Activated CD8-positive, alpha-beta memory T cell treated with anti-CD3 and anti-CD28 coated beads, Interleukin-2, amount 50 U/mL, for 24 hours (primary cell): ENCODE measurements around the gene IFRD2.

Experiments used
- DNase-seq: peaks from one replicate; pipeline ENCODE4 v3.0.0-alpha.2; 2020; ENCODE audit errors: extremely low read depth

IFRD2 gene

DNA sequence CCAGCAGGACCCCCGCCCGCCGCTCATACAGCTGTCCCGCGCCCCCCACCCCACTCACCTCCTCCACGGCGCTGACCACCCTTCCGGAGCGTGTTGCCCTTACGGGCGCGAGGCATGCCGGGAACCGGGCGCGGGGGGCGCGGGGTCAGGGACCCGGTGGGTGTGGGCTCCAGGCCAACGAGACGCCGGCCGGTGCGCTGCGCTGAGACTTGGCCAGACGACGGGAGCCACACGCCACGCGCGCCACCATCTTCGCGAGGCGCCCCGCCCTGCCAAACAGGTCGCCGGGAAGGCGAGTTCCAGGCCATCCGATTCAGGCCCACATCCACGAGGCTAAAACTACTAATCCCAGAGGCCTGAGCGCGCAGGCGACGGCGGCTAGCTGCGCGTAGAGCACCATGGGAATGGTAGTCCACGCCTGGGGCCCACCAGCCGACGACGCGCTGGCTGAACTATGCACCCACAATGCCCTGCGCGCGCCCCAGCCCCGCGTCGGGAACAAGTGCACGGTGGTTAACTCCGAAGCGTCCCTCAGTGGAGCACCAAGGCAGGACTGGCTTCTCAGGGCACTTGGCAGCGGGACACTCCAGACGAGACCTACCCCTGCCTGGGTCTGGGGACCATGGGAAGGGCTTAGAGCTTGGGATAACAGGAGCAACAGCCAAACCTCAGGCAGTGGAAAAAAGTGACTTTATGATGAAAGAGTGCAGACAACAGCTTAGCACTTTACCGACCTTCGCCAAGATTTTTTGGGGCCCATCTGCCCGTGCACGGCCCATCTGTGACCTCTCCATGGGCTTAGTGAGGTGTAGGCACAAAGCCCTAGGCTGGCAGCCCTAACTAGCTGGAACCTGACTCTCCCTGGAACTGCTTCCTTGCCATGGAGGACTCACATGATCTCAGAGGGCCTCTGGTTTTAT, at the start of gene IFRD2:
Gene IFRD2, minus strand, starts transcription at position 271 of the 920 bp plus-strand sequence. Its CDS starts 155 bp downstream, at position 116.
- peak; percentile 84 for DNase-seq

DNA sequence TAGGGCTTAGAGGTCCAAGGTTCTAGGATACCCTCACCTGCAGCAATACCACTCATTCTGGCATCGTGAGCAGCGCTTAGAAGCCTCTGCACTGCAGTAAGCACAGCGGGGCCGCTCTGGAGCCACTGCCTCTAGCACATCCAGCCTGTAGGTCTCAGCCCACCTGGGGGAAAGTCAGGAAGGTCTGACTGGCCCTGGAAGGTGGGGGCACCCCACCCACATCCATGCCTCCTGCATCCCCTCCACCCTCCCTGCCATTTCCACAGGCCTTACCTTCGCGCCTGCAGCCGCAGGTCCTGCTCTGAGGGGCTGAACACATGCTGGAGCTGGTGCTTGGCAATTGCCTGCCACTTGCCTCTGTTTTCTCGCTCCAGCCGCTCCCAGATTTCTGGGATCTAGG, 49.3 kb upstream of the IFRD2 start:
- no peak for DNase-seq

DNA sequence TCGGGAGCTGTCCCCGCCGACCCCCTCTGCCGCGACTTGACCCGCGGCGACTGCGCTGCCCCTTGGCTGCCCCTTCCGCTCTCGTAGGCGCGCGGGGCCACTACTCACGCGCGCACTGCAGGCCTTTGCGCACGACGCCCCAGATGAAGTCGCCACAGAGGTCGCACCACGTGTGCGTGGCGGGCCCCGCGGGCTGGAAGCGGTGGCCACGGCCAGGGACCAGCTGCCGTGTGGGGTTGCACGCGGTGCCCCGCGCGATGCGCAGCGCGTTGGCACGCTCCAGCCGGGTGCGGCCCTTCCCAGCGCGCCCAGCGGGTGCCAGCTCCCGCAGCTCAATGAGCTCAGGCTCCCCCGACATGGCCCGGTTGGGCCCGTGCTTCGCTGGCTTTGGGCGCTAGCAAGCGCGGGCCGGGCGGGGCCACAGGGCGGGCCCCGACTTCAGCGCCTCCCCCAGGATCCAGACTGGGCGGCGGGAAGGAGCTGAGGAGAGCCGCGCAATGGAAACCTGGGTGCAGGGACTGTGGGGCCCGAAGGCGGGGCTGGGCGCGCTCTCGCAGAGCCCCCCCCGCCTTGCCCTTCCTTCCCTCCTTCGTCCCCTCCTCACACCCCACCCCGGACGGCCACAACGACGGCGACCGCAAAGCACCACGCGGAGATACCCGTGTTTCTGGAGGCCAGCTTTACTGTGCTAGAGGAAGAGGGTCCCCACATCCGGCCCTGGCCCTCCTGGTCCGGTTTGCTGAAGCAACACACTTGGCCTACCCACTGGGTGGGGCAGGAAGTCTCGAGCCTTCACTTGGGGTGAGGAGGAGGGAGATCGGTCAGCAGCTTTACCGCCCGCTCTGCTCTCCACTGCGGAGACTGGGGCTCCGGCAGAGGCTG, 48.5 kb upstream of the IFRD2 start, which contains the start of gene RASSF1:
Gene RASSF1, minus strand, starts transcription at position 389 of the 882 bp plus-strand sequence. Its CDS starts 31 bp downstream, at position 358.
- DNase-seq, result no peak

- no peak for DNase-seq
Measured at GRCh38 chr3:50340147-50340447, 47.9 kb upstream of the IFRD2 start.

GRCh38 chr3:50339485-50340146, 47.4 kb upstream of the IFRD2 start:
- no peak for DNase-seq

GRCh38 chr3:50338965-50339364, 46.7 kb upstream of the IFRD2 start:
- no peak for DNase-seq

GRCh38 chr3:50337175-50337861, 45.1 kb upstream of the IFRD2 start:
- peak; percentile 94 for DNase-seq

DNA sequence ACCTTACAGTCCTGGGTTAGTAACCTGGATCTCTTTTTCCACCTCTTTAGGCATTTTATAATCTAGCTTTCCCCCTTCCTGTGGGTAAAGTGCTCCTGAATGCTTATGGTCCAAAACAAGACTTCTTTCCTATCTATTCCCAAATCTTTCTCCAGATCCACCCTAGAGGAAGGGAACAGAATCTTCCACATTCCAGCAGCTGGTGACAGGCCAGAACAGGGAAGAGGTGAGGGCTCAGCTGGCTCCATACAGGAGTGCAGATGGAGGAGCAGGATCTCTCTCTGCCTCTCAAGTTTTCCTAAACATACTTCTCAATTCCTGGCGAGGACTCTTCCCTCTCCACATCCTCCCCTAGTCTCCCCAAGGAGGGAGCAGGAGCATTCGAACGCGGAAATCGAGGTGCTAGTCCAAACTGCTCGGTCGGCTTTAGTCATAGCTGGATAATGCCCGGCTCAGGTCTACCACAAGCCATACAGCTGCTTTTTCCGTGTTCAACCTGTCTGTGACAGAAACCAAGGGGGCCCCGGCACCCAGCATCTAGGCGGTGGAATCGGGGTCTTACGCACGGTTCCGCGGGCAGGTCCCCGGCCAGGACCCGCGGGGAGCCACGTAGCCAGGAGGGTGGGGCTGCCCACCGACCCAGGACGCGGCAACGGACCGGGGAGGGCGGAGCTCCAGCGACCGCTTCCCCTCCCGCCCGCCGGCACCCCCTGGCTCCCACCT, 44.4 kb upstream of the IFRD2 start:
- DNase-seq, result no peak

GRCh38 chr3:50334339-50335075, 42.3 kb upstream of the IFRD2 start:
- no peak for DNase-seq

- no peak for DNase-seq
Measured at GRCh38 chr3:50333744-50334328, 41.6 kb upstream of the IFRD2 start.

DNA sequence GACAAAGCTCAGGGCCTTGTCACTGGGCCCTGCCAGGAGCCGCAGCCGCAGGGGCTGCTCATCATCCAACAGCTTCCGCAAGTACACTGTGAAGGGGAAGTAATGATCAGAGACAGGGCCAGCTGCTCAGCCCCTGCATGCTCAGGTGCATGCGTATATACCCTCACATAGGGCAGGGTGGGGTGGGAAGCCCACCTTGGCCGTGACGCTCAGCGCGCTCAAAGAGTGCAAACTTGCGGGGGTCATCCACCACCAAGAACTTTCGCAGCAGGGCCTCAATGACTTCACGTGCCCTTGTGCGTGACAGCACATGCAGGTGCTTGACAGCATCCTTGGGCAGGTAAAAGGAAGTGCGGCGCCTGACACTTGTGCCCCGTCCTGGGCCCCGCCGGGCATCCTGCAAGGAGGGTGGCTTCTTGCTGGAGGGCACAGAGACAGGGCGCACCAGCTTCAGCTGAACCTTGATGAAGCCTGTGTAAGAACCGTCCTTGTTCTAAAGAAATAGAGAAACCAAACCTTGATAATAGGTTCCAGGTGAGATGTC, 39.2 kb upstream of the IFRD2 start:
- no peak for DNase-seq

GRCh38 chr3:50330330-50330729, 38.1 kb upstream of the IFRD2 start:
- no peak for DNase-seq

- DNase-seq, result peak; percentile 91
Measured at GRCh38 chr3:50327943-50328691, 35.9 kb upstream of the IFRD2 start, which contains the start of gene TUSC2. TUSC2 (minus strand) TSS chr3:50328223; CDS start chr3:50328099, 124 bp downstream.

DNA sequence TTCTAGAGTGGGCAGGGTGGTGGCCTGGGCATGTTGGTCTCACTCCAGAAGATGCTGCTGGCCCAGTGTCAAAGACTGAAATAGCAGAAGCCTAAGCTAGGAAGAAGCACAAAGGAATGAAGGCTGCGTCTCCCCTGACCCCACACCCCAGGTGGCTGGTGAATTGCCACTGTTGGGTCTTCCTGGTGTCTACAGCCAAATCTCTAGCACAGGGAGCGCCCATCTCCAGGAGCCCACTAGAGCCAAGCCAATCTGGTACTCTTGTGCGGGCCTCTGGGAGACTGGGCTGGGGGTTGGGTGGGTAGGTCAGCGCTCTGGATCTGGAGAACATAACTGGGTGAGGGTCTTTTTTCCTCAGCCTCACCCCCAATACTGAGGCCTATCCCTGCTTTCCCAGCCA, 34.9 kb upstream of the IFRD2 start:
- no peak for DNase-seq

GRCh38 chr3:50326182-50326541, 33.9 kb upstream of the IFRD2 start:
- no peak for DNase-seq

GRCh38 chr3:50325497-50326181, 33.4 kb upstream of the IFRD2 start:
- DNase-seq, result no peak

- no peak for DNase-seq
Measured at GRCh38 chr3:50325113-50325480, 32.9 kb upstream of the IFRD2 start.
